NT2/D1 (cell line): ENCODE measurements around the gene SLC35F3.
A peak's percentile ranks its signal among the peaks of the same experiment; 100 is the strongest.

ENCODE experiments used
- DNase-seq: peaks from one replicate; pipeline ENCODE4 v3.0.0-alpha.2; 2011; ENCODE audit warnings: low read depth, low spot score
- H3K27me3 ChIP-seq: 2 replicates; pipeline ENCODE4 v1.6.0; 2011; ENCODE audit warnings: mild to moderate bottlenecking; ENCODE audit not compliant: insufficient read length, insufficient read depth
- H3K36me3 ChIP-seq: 2 replicates; pipeline ENCODE4 v1.6.1; 2011; ENCODE audit warnings: mild to moderate bottlenecking, low read length, mixed read lengths; ENCODE audit not compliant: insufficient read depth, insufficient read length
- H3K4me1 ChIP-seq: 2 replicates; pipeline ENCODE4 v1.5.1; 2011; ENCODE audit not compliant: insufficient read depth, insufficient read length
- H3K4me3 ChIP-seq: 2 replicates; pipeline ENCODE4 v1.5.1; 2011; ENCODE audit warnings: low read depth; ENCODE audit not compliant: insufficient read length
- H3K9ac ChIP-seq: 2 replicates; pipeline ENCODE4 v1.6.0; 2011; ENCODE audit warnings: low read depth; ENCODE audit not compliant: insufficient read length
- H3K9me3 ChIP-seq: 2 replicates; pipeline ENCODE4 v1.5.1; 2011; ENCODE audit warnings: mild to moderate bottlenecking, low read length; ENCODE audit not compliant: insufficient read depth
- SUZ12 ChIP-seq: IDR thresholded peaks from 2 replicates; pipeline ENCODE4 v1.6.1; 2011; ENCODE audit not compliant: insufficient read length, insufficient read depth; ENCODE audit errors: extremely low read depth
- YY1 ChIP-seq: IDR thresholded peaks from 2 replicates; pipeline ENCODE4 v1.6.1; 2011; ENCODE audit not compliant: insufficient read length, insufficient read depth
- ZNF274 ChIP-seq: IDR thresholded peaks from 2 replicates; pipeline ENCODE4 v1.6.1; 2011; ENCODE audit warnings: mild to moderate bottlenecking, low read depth, low read length

SLC35F3 gene

DNA sequence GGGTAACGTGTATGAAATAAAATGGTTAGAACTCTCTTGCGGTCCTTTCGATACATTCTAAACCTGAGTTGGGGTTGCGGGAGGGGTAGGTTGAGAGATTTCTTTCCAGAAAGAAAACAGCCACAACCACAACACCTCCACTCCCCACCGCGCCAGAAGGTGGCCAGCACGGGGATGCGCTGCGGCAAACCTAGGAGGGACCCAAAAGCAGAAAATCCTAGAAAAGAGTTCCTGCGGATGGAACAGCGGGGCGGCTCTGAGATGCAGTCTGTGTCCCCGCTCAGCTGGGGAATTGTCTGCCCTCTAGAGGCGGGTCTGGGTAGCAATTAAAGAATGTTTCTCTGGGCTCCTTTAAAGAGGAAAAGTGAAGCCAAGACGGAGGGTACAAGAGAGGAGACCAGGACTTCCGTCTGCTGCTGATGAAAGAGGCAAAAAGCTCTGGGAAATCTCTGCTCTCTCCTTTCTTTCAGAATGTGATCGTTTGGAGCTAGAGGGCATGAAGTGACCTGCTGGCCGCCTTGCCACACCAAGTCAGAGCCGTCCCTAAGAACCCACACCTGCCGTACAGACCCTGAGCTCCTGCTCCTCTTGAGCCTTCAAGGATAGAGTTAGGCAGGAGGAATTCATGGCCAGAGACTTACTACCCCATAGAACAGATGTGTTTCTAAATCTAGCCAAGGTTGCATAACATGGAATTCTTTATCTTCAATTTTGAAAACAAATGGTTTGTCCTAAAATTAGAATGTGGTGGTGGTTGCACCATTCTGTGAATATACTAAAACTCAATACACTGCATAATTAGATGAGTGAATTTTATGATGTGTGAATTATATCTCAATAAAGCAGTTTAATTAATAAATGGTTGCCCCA lies 422.3 kb downstream of the SLC35F3 start:
- TF ChIP-seq SUZ12: no peak
- TF ChIP-seq YY1: no peak
- TF ChIP-seq ZNF274: no peak
- Histone ChIP-seq H3K9ac (no peak overlapping the region), H3K36me3 (no peaks in the 10 kb centered on the region), H3K9me3 (no peaks in the 10 kb centered on the region), H3K4me1 (no peaks in the 10 kb centered on the region), H3K27me3 (peaks cover 14% of the 10 kb centered on the region), H3K4me3 (no peak overlapping the region)
- peak; percentile 76 for DNase-seq

DNA sequence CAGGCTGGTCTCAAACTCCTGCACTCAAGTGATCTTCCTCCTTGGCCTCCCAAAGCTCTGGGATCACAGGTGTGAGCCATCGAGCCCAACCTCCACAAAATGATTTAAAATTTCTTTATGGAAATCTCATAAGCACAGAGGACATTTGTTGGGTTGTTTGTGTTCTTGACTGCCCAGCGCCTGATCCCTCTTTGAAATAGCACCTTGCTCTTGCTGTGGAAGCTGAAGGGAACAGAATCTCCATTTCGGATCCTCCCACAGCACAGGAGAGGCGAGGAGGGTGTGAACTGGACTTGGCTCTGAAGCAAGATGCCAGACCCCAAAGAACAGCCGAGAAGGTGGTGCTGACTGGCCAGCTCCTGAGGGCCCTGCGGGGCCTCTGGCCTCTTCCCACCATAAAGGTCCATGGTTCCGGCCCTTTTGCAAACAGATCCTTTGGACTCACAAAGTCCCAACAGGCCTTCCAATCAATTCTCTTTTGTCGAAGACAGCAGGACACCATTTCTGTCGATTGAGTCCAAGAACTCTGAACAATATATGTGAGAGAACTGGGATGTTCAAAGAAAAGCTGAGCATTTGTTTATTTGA lies 423.2 kb downstream of the SLC35F3 start:
- no peaks in the 10 kb centered on the region for H3K36me3 ChIP-seq
- no peaks in the 10 kb centered on the region for H3K4me1 ChIP-seq
- H3K9ac ChIP-seq: no peak overlapping the region
- no peak for DNase-seq
- peaks cover 14% of the 10 kb centered on the region for H3K27me3 ChIP-seq
- TF ChIP-seq YY1: no peak
- TF ChIP-seq ZNF274: no peak
- no peak for TF ChIP-seq SUZ12
- no peak overlapping the region for H3K4me3 ChIP-seq
- H3K9me3 ChIP-seq: no peaks in the 10 kb centered on the region

DNA sequence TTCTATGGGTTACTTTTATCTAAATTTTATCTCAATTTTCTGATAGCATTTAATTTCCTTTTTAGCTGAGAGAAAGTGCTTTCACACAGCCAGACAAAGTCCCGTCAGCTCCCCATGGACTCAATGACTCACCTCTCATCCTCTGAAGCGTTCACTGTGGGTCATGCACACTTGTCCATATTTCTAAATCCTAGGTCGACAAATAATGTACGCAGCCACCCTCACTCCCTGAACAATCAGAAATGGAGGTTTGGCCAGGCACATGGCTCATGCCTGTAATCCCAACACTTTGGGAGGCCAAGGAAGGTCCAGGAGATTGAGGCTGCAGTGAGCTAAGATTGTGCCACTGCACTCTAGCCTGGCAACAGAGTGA lies 426.4 kb downstream of the SLC35F3 start:
- no peaks in the 10 kb centered on the region for H3K36me3 ChIP-seq
- no peak overlapping the region for H3K9ac ChIP-seq
- no peaks in the 10 kb centered on the region for H3K4me1 ChIP-seq
- no peaks in the 10 kb centered on the region for H3K9me3 ChIP-seq
- DNase-seq: no peak
- no peak for TF ChIP-seq YY1
- no peak overlapping the region for H3K4me3 ChIP-seq
- H3K27me3 ChIP-seq: peaks cover 7% of the 10 kb centered on the region

DNA sequence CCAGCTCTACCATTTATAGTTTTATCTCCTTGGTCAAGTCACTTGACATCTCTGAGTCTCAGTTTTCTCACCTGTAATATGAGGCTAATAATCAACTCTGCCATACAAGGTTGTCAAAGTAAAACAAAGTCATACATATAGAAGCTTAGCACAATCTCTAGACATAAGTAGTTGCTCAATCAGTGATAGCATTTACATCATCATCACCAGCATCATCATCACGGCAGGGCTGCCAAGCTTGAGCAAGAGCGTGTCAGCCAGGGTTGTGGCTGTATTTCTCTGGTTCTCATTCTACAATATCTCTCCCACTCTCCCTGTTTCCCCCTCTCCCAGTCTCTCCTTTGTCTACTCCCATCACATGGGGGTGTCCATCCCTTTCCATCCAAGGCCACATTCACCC lies 427.0 kb downstream of the SLC35F3 start:
- DNase-seq: no peak
- Histone ChIP-seq H3K36me3 (no peaks in the 10 kb centered on the region), H3K9me3 (peaks cover 6% of the 10 kb centered on the region; the same call in 1 of the 2 replicates), H3K27me3 (peaks cover under 1% of the 10 kb centered on the region), H3K4me3 (no peak overlapping the region), H3K9ac (no peak overlapping the region), H3K4me1 (no peaks in the 10 kb centered on the region)
- TF ChIP-seq SUZ12 (no peak), YY1 (no peak), ZNF274 (no peak)

DNA sequence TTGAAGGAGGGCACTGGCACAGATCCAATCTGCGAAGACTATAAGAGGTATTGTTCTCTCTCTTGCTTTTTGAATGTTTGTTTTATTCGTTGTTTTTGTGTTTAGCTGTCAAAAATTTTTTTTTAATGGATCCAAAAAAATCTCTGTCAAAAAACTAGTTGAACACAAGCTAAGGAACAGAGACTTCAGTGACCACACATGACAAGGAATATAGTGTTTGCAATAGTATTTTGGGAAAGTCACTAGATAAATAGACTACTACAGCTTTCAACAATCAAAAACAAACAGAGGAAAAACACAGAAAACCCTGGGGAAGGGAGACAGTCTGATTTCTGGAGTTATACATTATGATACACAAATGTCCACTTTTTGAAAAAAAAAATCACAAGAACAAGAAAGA lies 431.9 kb downstream of the SLC35F3 start:
- no peaks in the 10 kb centered on the region for H3K4me1 ChIP-seq
- no peak overlapping the region for H3K4me3 ChIP-seq
- TF ChIP-seq SUZ12: no peak
- TF ChIP-seq ZNF274: no peak
- TF ChIP-seq YY1: no peak
- no peaks in the 10 kb centered on the region for H3K27me3 ChIP-seq
- peaks cover 19% of the 10 kb centered on the region for H3K9me3 ChIP-seq
- DNase-seq: no peak
- H3K36me3 ChIP-seq: no peaks in the 10 kb centered on the region
- H3K9ac ChIP-seq: no peak overlapping the region

DNA sequence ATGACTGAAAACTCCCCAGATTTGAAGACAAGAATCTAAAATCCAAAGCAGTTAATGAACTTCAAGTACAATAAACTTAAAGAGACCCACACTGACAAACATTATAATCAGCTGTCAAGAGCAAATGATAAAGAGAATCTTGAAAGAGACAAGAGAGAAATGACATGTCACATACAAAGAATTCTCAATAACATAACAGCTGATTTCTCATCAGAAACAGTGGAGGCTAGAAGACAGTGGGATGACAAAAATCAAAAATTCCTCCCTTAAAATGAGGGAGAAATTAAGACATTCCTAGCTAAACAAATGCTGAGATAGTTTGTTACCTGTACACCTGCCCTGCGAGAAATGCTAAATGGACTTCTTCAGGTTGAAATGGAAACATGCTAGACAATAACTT lies 432.8 kb downstream of the SLC35F3 start:
- TF ChIP-seq SUZ12 (no peak), YY1 (no peak), ZNF274 (no peak)
- no peak for DNase-seq
- H3K36me3 ChIP-seq: no peaks in the 10 kb centered on the region
- H3K27me3 ChIP-seq: no peaks in the 10 kb centered on the region
- no peak overlapping the region for H3K9ac ChIP-seq
- H3K4me3 ChIP-seq: no peak overlapping the region
- no peaks in the 10 kb centered on the region for H3K4me1 ChIP-seq
- peaks cover 19% of the 10 kb centered on the region for H3K9me3 ChIP-seq

DNA sequence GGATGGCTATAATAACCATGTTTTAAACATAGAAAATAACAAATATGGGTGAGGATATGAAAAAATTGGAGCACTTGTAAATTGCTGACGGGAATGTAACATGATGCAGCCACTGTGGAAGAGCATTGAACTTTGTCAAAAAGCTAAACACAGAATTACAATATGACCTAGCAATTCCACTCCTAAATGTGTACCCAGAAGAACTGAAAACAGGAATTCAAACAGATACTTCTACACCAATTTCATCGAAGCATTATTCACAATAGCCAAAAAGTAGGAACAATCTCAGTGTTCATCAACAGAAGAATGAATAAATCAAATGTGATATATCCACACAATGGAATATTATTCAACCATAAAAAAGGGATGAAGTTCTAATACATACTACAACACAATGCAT lies 436.1 kb downstream of the SLC35F3 start:
- H3K9ac ChIP-seq: no peak overlapping the region
- TF ChIP-seq SUZ12 (no peak), YY1 (no peak), ZNF274 (no peak)
- H3K9me3 ChIP-seq: peaks cover 19% of the 10 kb centered on the region
- H3K4me1 ChIP-seq: peaks cover 3% of the 10 kb centered on the region
- no peaks in the 10 kb centered on the region for H3K27me3 ChIP-seq
- H3K4me3 ChIP-seq: no peak overlapping the region
- no peaks in the 10 kb centered on the region for H3K36me3 ChIP-seq
- no peak for DNase-seq
